ENCODE measurements around the gene B3GNT2.

GRCh38 chr2:62199392-62200125 is 3.6 kb downstream of the B3GNT2 start:
- no peak for TF ChIP-seq CTCF (IDR thresholded peaks at IDR 0.05)
- no peak for TF ChIP-seq POLR2A (IDR thresholded peaks at IDR 0.05)
